ENCODE results near the gene ERCC6L2.

Gene ERCC6L2

GRCh38 chr9:95841377-95841776, 34.1 kb upstream of the ERCC6L2 start:
- Histone ChIP-seq H3K27me3 (no peaks in the 10 kb centered on the region), H3K9me3 (no peaks in the 10 kb centered on the region), H3K4me3 (ENCODE audit: low read depth, low read length) (no peak overlapping the region), H3K36me3 (no peaks in the 10 kb centered on the region), H3K4me1 (no peaks in the 10 kb centered on the region)
- TF ChIP-seq CTCF (IDR thresholded peaks at IDR 0.05; ENCODE audit: low read depth, low read length) = no peak
- no peak for DNase-seq

GRCh38 chr9:95845751-95846150, 29.7 kb upstream of the ERCC6L2 start:
- Histone ChIP-seq H3K4me3 (ENCODE audit: low read depth, low read length) (no peak overlapping the region), H3K36me3 (no peaks in the 10 kb centered on the region), H3K9me3 (no peaks in the 10 kb centered on the region), H3K27me3 (no peaks in the 10 kb centered on the region), H3K4me1 (no peaks in the 10 kb centered on the region)
- no peak for TF ChIP-seq CTCF (IDR thresholded peaks at IDR 0.05; ENCODE audit: low read depth, low read length)
- no peak for DNase-seq

GRCh38 chr9:95848764-95849163, 26.7 kb upstream of the ERCC6L2 start:
- no peak for TF ChIP-seq CTCF (IDR thresholded peaks at IDR 0.05; ENCODE audit: low read depth, low read length)
- DNase-seq = no peak
- H3K4me3 ChIP-seq (ENCODE audit: low read depth, low read length) = no peak overlapping the region

GRCh38 chr9:95852059-95853032, 23.1 kb upstream of the ERCC6L2 start:
- no peaks in the 10 kb centered on the region for H3K9me3 ChIP-seq
- H3K27me3 ChIP-seq = no peaks in the 10 kb centered on the region
- TF ChIP-seq CTCF (IDR thresholded peaks at IDR 0.05; ENCODE audit: low read depth, low read length) = no peak
- peaks cover 21% of the 10 kb centered on the region for H3K4me1 ChIP-seq
- DNase-seq = no peak
- no peak overlapping the region for H3K4me3 ChIP-seq (ENCODE audit: low read depth, low read length)
- H3K36me3 ChIP-seq = no peaks in the 10 kb centered on the region

More at GRCh38 chr9:95848764-95849163, 26.7 kb upstream of the ERCC6L2 start:
- Histone ChIP-seq H3K36me3 (no peaks in the 10 kb centered on the region), H3K4me1 (no peaks in the 10 kb centered on the region), H3K27me3 (no peaks in the 10 kb centered on the region), H3K9me3 (no peaks in the 10 kb centered on the region)

GRCh38 chr9:95854386-95855020, 21.0 kb upstream of the ERCC6L2 start:
- H3K4me1 ChIP-seq = peaks cover 30% of the 10 kb centered on the region
- no peak for DNase-seq
- H3K27me3 ChIP-seq = no peaks in the 10 kb centered on the region
- TF ChIP-seq CTCF (IDR thresholded peaks at IDR 0.05; ENCODE audit: low read depth, low read length) = no peak
- H3K4me3 ChIP-seq (ENCODE audit: low read depth, low read length) = no peak overlapping the region
- no peaks in the 10 kb centered on the region for H3K36me3 ChIP-seq
- no peaks in the 10 kb centered on the region for H3K9me3 ChIP-seq

- no peak for TF ChIP-seq CTCF (IDR thresholded peaks at IDR 0.05; ENCODE audit: low read depth, low read length)
- H3K4me1 ChIP-seq = peaks cover 30% of the 10 kb centered on the region
- no peaks in the 10 kb centered on the region for H3K36me3 ChIP-seq
Observed at GRCh38 chr9:95855961-95856360, 19.5 kb upstream of the ERCC6L2 start.

More at GRCh38 chr9:95855961-95856360, 19.5 kb upstream of the ERCC6L2 start:
- Histone ChIP-seq H3K9me3 (no peaks in the 10 kb centered on the region), H3K4me3 (ENCODE audit: low read depth, low read length) (no peak overlapping the region), H3K27me3 (no peaks in the 10 kb centered on the region)
- DNase-seq = no peak
